Coronary artery (tissue), 2 donors: ENCODE measurements around the gene CLTCL1.

Experiments
- DNase-seq: peaks from one replicate; pipeline ENCODE4 v3.0.0-alpha.2; 2017; ENCODE audit warnings: low spot score
- H3K27ac ChIP-seq, 2 donors: fragments of 200-600 bp; sonication (generic); one replicate each; pipeline ENCODE4 v1.5.1; 2016 to 2019
- H3K4me3 ChIP-seq: fragments of 200-600 bp; sonication (generic); 2 replicates; pipeline ENCODE4 v1.5.1; 2016; ENCODE audit warnings: mild to moderate bottlenecking, moderate library complexity
- TF ChIP-seq, protein P1 (sequence below): fragments of 200-600 bp; sonication (generic); IDR thresholded peaks from one replicate; pipeline ENCODE4 v1.5.1; 2019; ENCODE audit warnings: antibody characterized with exemption

CLTCL1 gene

GRCh38 chr22:19244600-19245352 lies 46.7 kb downstream of the CLTCL1 start:
- Histone ChIP-seq H3K4me3 (no peak overlapping the region), H3K27ac (no peak overlapping the region)
- TF ChIP-seq, protein P1, sequence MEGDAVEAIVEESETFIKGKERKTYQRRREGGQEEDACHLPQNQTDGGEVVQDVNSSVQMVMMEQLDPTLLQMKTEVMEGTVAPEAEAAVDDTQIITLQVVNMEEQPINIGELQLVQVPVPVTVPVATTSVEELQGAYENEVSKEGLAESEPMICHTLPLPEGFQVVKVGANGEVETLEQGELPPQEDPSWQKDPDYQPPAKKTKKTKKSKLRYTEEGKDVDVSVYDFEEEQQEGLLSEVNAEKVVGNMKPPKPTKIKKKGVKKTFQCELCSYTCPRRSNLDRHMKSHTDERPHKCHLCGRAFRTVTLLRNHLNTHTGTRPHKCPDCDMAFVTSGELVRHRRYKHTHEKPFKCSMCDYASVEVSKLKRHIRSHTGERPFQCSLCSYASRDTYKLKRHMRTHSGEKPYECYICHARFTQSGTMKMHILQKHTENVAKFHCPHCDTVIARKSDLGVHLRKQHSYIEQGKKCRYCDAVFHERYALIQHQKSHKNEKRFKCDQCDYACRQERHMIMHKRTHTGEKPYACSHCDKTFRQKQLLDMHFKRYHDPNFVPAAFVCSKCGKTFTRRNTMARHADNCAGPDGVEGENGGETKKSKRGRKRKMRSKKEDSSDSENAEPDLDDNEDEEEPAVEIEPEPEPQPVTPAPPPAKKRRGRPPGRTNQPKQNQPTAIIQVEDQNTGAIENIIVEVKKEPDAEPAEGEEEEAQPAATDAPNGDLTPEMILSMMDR, result no peak
- no peak for DNase-seq

- no peak overlapping the region for H3K27ac ChIP-seq
- TF ChIP-seq, protein P1, result no peak
- H3K4me3 ChIP-seq, result no peak overlapping the region
- DNase-seq, result no peak
These were observed 48.8 kb downstream of the CLTCL1 start for GRCh38 chr22:19242699-19243098.

DNA sequence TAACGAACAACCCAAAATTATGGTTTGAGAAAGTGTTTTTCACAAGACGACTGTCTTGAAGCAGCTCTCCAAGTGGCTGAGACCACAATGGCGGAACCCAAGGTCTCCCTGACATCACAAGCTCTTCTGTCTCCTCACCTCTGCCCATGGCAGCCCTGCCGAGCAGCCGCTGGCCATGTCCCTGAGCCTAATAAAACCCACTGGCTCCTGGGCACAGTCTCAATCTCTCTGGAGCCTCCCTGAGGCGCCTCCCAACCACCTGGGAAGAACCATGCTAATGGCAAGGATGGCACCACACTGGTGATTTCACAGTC lies 50.0 kb downstream of the CLTCL1 start:
- DNase-seq, result no peak
- TF ChIP-seq, protein P1, result no peak
- H3K27ac ChIP-seq, result no peak overlapping the region
- H3K4me3 ChIP-seq, result no peak overlapping the region

- no peak overlapping the region for H3K27ac ChIP-seq
- TF ChIP-seq, protein P1, result no peak
- no peak overlapping the region for H3K4me3 ChIP-seq
- no peak for DNase-seq
These were observed 50.5 kb downstream of the CLTCL1 start for GRCh38 chr22:19240813-19241592.

- TF ChIP-seq, protein P1, result no peak
- DNase-seq, result no peak
- Histone ChIP-seq H3K27ac (peak overlapping the region in 1 of 2 donors; percentile 41), H3K4me3 (no peak overlapping the region)
These were observed 52.1 kb downstream of the CLTCL1 start for GRCh38 chr22:19239464-19239863.

DNA sequence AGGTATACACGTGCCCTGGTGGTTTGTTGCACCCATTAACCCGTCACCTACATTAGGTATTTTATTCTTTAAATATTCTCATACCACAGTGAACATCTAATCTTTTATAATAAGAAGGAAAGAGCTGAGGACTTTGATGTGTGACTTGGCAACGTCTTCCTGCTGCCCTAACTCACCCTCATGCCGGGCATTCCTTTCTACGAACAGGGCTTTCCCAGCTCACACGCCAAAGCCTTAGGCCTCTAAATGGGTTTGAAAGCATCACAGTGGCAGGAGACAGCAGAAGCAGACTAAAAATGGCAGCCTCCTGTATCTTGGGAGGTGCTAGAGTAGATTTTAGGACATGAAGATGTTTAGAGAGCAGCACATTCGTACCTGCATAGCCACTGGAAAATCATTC lies 52.6 kb downstream of the CLTCL1 start:
- TF ChIP-seq, protein P1, result no peak
- Histone ChIP-seq H3K27ac (peak overlapping the region in 1 of 2 donors; percentile 41), H3K4me3 (no peak overlapping the region)
- DNase-seq, result no peak

DNA sequence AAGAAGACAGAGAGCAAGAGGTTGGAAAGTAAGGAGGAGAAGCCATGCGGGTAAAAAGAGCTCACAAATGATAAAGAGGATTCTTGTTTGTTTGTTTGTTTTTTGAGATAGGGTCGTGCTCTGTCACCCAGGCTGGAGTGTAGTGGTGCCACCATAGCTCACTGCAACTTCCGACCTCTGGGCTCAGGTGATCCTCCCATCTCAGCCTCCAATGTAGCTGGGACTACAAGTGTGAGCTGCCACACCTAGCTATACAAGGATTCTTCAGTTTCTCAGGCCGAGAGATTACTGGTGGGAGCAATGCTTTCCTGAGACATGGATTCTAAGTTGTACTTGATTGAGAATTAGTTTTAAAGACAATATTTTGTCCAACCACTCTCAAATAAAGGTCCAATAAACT lies 55.6 kb downstream of the CLTCL1 start:
- no peak for DNase-seq
- no peak overlapping the region for H3K27ac ChIP-seq
- H3K4me3 ChIP-seq, result no peak overlapping the region
- TF ChIP-seq, protein P1, result no peak
